Neural crest cell (in vitro differentiated cells): ENCODE data around the gene CACNA1H. TPM values are rescaled to one million over a fixed set of nuclear protein-coding genes. Genes with fewer than 3 reads are reported as not detected.

Experiments used
- DNase-seq: peaks from one replicate; pipeline ENCODE4 v3.0.0; 2021; ENCODE audit warnings: low read depth, mixed read lengths, low spot score
- H3K27ac Mint-ChIP-seq: one replicate; pipeline ENCODE4 v1.8.0; 2021; ENCODE audit warnings: mild to moderate bottlenecking, mixed read lengths; ENCODE audit not compliant: unreplicated experiment
- H3K27me3 Mint-ChIP-seq: 2 replicates; pipeline ENCODE4 v1.8.0; 2021; ENCODE audit warnings: low read depth, mild to moderate bottlenecking, mixed read lengths
- H3K36me3 Mint-ChIP-seq: 2 replicates; pipeline ENCODE4 v1.8.0; 2021; ENCODE audit warnings: low read depth, mild to moderate bottlenecking, mixed read lengths
- H3K4me1 Mint-ChIP-seq: 2 replicates; pipeline ENCODE4 v1.8.0; 2021; ENCODE audit warnings: mixed read lengths
- H3K4me3 Mint-ChIP-seq: one replicate; pipeline ENCODE4 v1.8.0; 2021; ENCODE audit warnings: mild to moderate bottlenecking, mixed read lengths
- H3K9me3 Mint-ChIP-seq: 2 replicates; pipeline ENCODE4 v1.8.0; 2021; ENCODE audit warnings: mixed read lengths
- CTCF ChIP-seq: fragments of 200-600 bp; sonication (generic); conservative IDR thresholded peaks from 2 replicates; pipeline ENCODE4 v1.5.0; 2021; ENCODE audit warnings: antibody characterized with exemption, mild to moderate bottlenecking
- total RNA-seq: library from RNA; stranded (reverse); gene quantifications from 2 replicates; pipeline ENCODE4 v1.2.1, GENCODE V29; 2021

Gene CACNA1H
- total RNA-seq, 1 donor from 2014 or later, result 10.7 TPM

- H3K27ac Mint-ChIP-seq, result no peak overlapping the region
- no peak for DNase-seq
- no peaks in the 10 kb centered on the region for H3K4me1 Mint-ChIP-seq
- H3K4me3 Mint-ChIP-seq, result no peak overlapping the region
- H3K9me3 Mint-ChIP-seq, result no peaks in the 10 kb centered on the region
- no peak for TF ChIP-seq CTCF
- peaks cover 21% of the 10 kb centered on the region for H3K27me3 Mint-ChIP-seq
- no peaks in the 10 kb centered on the region for H3K36me3 Mint-ChIP-seq
These were observed 714 bp downstream of the CACNA1H start for GRCh38 chr16:1153480-1154160.

GRCh38 chr16:1154291-1154886 lies 1.5 kb downstream of the CACNA1H start:
- Mint-ChIP-seq H3K9me3 (no peaks in the 10 kb centered on the region), H3K27me3 (peaks cover 21% of the 10 kb centered on the region), H3K4me3 (peak overlapping the region; percentile 64), H3K36me3 (no peaks in the 10 kb centered on the region), H3K4me1 (no peaks in the 10 kb centered on the region), H3K27ac (no peak overlapping the region)
- TF ChIP-seq CTCF, result no peak
- DNase-seq, result no peak

- no peak overlapping the region for H3K27ac Mint-ChIP-seq
- H3K4me1 Mint-ChIP-seq, result peaks cover 3% of the 10 kb centered on the region
- DNase-seq, result no peak
- no peak overlapping the region for H3K4me3 Mint-ChIP-seq
- TF ChIP-seq CTCF, result no peak
- H3K36me3 Mint-ChIP-seq, result no peaks in the 10 kb centered on the region
- H3K27me3 Mint-ChIP-seq, result peaks cover 19% of the 10 kb centered on the region
- no peaks in the 10 kb centered on the region for H3K9me3 Mint-ChIP-seq
These were observed 2.0 kb downstream of the CACNA1H start for GRCh38 chr16:1154887-1155331.

GRCh38 chr16:1155353-1156054 lies 2.6 kb downstream of the CACNA1H start:
- Mint-ChIP-seq H3K4me1 (peaks cover 6% of the 10 kb centered on the region), H3K27me3 (peaks cover 19% of the 10 kb centered on the region), H3K4me3 (peak overlapping the region; percentile 67), H3K36me3 (no peaks in the 10 kb centered on the region), H3K9me3 (no peaks in the 10 kb centered on the region), H3K27ac (peak overlapping the region; percentile 52)
- no peak for TF ChIP-seq CTCF
- DNase-seq, result no peak

GRCh38 chr16:1156055-1156982 lies 3.4 kb downstream of the CACNA1H start:
- H3K27ac Mint-ChIP-seq, result no peak overlapping the region
- no peak for DNase-seq
- H3K36me3 Mint-ChIP-seq, result no peaks in the 10 kb centered on the region
- H3K4me1 Mint-ChIP-seq, result peaks cover 6% of the 10 kb centered on the region
- H3K27me3 Mint-ChIP-seq, result peaks cover 14% of the 10 kb centered on the region
- H3K9me3 Mint-ChIP-seq, result no peaks in the 10 kb centered on the region
- no peak for TF ChIP-seq CTCF
- H3K4me3 Mint-ChIP-seq, result no peak overlapping the region
